AG09309 (cell line): Measurements from ENCODE around the gene CCDC57.

Experiments
- DNase-seq: peaks from one replicate; pipeline ENCODE4 v3.0.0-alpha.2; 2010; ENCODE audit warnings: low read depth
- H3K4me3 ChIP-seq: 2 replicates; pipeline ENCODE4 v1.5.1; 2011; ENCODE audit warnings: mild to moderate bottlenecking, low read depth, low read length, moderate library complexity; ENCODE audit not compliant: control insufficient read depth
- TF ChIP-seq, protein P1 (sequence below): IDR thresholded peaks from 2 replicates; pipeline ENCODE4 v1.5.1; 2011; ENCODE audit warnings: mild to moderate bottlenecking, low read depth, low read length, inconsistent platforms; ENCODE audit not compliant: insufficient read depth, control insufficient read depth; ENCODE audit errors: missing control alignments

Gene CCDC57

DNA sequence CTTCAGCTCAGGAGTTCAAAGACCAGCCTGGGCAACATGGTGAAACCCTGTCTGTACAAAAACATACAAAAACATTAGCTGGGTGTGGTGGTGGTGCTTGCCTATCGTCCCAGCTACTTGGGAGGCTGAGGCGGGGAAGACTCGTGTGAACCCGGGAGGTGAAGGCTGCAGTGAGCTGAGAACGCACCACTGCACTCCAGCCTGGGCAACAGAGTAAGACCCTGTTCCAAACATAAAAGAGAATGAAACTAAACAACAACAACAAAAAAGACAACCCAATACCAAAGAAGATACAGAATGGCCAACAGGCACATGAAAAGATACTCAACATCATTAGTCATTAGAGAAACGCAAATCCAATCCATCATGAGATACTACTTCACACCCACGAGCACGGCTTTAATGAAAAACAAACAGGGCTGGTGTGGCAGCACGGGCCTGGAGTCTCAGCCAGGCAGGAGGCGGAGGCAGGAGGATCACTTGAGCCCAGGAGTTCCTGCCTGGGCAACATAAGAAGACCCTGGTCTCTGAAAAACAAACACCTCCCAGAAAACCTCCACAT lies 8.8 kb upstream of the CCDC57 start:
- TF ChIP-seq, protein P1, sequence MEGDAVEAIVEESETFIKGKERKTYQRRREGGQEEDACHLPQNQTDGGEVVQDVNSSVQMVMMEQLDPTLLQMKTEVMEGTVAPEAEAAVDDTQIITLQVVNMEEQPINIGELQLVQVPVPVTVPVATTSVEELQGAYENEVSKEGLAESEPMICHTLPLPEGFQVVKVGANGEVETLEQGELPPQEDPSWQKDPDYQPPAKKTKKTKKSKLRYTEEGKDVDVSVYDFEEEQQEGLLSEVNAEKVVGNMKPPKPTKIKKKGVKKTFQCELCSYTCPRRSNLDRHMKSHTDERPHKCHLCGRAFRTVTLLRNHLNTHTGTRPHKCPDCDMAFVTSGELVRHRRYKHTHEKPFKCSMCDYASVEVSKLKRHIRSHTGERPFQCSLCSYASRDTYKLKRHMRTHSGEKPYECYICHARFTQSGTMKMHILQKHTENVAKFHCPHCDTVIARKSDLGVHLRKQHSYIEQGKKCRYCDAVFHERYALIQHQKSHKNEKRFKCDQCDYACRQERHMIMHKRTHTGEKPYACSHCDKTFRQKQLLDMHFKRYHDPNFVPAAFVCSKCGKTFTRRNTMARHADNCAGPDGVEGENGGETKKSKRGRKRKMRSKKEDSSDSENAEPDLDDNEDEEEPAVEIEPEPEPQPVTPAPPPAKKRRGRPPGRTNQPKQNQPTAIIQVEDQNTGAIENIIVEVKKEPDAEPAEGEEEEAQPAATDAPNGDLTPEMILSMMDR, result no peak
- no peak for DNase-seq
- no peak overlapping the region for H3K4me3 ChIP-seq

DNA sequence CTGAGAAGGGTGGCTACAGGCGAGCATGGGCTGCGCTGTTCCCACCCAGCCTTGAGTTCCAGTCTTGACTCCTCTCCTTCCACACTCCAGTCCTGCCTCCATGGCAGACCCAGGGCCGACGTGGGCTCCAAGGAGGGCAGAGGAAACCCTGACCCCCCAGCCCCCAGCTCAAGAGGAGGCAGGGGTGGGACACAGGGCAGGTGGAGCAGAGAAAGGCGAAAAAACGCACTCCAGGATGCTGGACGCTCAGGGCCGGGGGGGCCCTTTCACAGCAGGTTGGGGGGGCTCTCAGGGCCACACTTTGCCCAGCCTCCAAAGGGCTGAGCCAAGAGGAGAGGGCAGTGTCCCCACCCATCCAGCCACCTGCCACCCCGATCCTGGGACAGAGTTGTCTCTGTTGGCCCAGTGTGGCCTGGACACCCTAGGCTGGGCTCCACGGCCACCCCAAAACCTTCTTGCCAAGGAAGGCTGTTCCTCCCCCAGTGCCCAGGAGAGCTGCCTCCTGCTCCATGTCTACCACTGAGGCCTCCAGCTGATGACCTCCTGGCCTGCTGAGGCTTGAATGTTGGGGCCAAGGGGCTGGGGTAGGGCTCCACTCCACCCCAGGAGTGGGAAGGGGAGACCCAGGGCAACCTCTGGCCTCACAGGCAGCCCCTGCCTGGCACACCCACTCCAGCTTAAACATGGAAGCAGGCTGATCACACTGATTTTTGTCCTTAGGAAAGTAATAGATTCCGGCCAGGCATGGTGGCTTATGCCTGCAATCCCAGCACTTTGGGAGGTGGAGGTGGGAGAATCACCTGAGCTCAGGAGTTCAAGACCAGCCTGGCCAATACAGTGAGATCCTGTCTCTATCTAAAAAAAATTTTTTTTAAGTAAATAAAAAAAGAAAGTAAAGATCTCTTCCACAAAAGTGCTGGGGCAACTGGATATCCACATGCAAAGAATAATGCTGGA lies 7.4 kb upstream of the CCDC57 start:
- H3K4me3 ChIP-seq, result no peak overlapping the region
- TF ChIP-seq, protein P1, result no peak
- DNase-seq, result no peak

DNA sequence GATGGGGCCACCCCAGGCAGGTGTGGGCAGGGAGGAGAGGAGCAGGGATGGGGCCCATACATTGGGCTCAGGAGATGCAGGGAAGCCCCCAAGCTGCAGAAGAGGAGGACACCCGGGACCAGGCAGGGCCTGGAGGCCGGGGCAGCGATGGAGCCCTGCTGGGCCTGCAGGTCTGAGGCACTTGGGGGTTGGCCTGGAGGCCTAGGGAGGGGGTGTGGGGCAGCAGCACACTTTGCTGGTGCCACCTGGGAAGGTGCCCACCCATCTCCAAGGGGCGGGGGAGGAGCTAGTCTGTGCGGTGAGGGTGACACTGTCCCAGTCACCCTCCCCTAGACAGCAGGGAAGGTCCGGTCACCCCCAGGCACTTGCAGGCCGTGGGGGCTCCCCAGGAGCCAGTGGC lies 6.4 kb upstream of the CCDC57 start:
- TF ChIP-seq, protein P1, result no peak
- no peak for DNase-seq
- no peak overlapping the region for H3K4me3 ChIP-seq

DNA sequence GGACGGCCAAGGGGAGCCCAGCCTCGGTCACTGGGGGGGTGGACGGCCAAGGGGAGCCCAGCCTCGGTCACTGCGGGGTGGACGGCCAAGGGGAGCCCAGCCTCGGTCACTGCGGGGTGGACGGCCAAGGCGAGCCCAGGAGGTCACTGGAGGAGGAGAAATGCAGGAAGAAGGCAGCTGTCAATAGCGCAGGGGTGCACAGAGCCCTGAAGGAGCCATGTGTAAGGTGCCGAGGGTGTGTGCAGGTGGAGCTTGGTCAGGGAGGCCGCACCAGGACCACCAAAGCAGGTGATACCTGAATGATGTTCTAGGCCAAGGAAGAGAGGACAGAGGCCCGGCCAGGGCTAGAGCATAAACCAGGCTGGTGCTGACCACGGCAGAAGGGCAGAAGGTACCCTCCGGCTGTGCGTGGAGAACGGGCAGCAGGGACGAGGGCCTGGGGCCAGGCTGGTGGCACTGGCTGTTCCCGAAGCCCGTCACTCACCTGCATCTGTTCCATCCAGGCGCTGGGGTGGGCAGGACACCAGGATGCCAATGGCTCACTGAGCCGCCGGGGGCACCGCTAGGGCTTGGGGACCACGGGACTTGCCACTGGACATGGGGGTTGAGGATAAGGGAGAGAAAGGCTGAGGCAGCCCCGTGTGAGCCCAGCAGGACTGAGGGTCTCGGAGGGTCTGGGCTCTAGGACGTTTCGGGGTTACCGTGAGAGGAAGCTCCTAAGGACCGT lies 5.9 kb upstream of the CCDC57 start:
- DNase-seq, result no peak
- H3K4me3 ChIP-seq, result no peak overlapping the region
- TF ChIP-seq, protein P1, result no peak

DNA sequence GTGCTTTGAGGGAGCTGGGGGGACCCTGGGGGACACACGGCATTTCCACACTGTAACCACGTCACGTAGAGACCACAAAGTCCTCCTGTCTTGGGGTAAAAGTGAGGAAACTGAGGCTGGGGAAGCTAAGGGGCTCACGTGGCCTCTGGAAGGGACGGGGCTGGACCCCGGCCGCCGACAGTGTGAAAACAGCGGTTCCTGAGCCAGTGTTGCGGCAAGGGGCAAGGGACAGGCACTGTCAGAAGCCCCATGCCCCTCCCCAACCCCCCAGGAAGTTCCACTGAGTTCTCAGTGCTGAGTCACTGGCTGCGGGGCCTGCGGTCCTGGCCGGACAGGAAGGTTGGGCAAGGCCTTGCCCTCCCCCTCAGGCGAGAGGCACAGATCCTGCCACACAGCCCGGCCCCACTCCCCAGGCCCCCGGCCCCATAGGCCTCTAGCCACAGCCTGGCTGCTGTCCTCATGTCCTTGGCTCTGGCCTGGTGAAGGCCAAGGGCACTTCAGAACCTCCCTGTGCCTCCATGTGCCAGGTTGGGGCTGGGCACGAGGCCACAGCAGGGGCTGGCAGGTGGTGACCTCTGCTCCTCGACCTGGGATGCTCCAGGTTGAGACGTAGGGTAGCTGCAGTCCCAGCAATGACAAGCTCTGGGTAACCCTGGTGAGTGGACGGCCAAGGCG lies 5.0 kb upstream of the CCDC57 start:
- TF ChIP-seq, protein P1, result no peak
- no peak overlapping the region for H3K4me3 ChIP-seq
- DNase-seq, result peak; percentile 81

DNA sequence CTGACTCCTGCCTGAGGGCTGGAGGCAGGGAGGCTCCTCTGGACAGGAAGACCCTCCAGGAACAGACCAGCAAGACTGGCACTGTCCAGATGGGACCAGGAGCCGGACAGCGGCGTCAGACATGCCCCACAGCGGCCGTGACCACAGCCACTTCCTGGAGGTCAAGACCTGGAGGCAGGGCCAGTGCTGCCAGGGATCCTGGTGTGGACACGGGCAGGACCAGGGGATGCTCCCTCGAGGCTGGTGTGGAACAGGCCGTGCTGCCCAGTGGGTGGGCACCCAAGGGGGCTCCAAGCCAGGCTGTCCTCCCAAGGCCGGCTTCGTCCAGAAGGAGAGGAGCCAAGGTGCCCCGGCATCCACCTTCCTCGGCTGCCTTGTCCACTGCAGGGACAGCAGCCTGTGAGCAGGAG lies 4.5 kb upstream of the CCDC57 start:
- DNase-seq, result no peak
- H3K4me3 ChIP-seq, result no peak overlapping the region
- TF ChIP-seq, protein P1, result no peak
